HepG2 (cell line): ENCODE measurements around the gene KCNH6. TPM values are rescaled to one million over a fixed set of nuclear protein-coding genes. Genes with fewer than 3 reads are reported as not detected.

ENCODE experiments used
- ATAC-seq: fragments of 200-7000 bp; cut with Tn5 transposase; 3 replicates; pipeline ENCODE4 v1.9.1; 2020; ENCODE audit warnings: mild to moderate bottlenecking, moderate library complexity
- BruUV-seq: library from RNA; stranded (reverse); fragments of 400-500 nt; replicated peaks from 2 replicates; lab custom pipeline; 2021; lab: Mats Ljungman, UMichigan
- CTCF ChIA-PET: fragments of 300-600 bp; formaldehyde crosslinking; extraction: SDS; loops from one replicate; lab custom pipeline; 2021; ENCODE audit warnings: low total read pairs, inconsistent platforms, low intra/inter-chr PET ratio; lab: Yijun Ruan, JAX
- POLR2A ChIA-PET: fragments of 350-600 bp; sonication (Branson Sonifier 250); formaldehyde crosslinking; loops from one replicate; lab custom pipeline; 2020; ENCODE audit warnings: antibody characterized with exemption, inconsistent platforms; lab: Yijun Ruan, JAX
- DNase-seq: peaks from one replicate; pipeline ENCODE4 v3.0.0-alpha.2; 2015; ENCODE audit warnings: low spot score
- FAIRE-seq: peaks from 3 replicates; lab custom pipeline; 2011; peaks lifted over from hg19 to GRCh38; lab: Jason Lieb, UNC
- H2AFZ ChIP-seq: one replicate; pipeline ENCODE4 v1.6.1; 2011; ENCODE audit warnings: low read length, inconsistent platforms
- H3K27ac ChIP-seq: fragments of 300-600 bp; 3 replicates; pipeline ENCODE4 v1.8.0; 2011; ENCODE audit warnings: mixed run types, mild to moderate bottlenecking, mixed read lengths, low read length, inconsistent platforms; ENCODE audit not compliant: insufficient read depth; ENCODE audit errors: extremely low read length
- H3K27me3 ChIP-seq, 2 experiments: fragments of 200-600 bp in 1 of 2; 2 replicates in 1 of 2; 3 replicates in 1 of 2; pipeline versions ENCODE4 v1.6.0 to v1.8.0; 2011; ENCODE audit warnings: low read length in 2 of 2, mild to moderate bottlenecking in 2 of 2, moderate library complexity in 2 of 2, inconsistent platforms in 1 of 2; ENCODE audit not compliant: insufficient read depth in 2 of 2, control insufficient read depth in 1 of 2
- H3K36me3 ChIP-seq, 2 experiments: fragments of 200-600 bp in 1 of 2; replicated peaks in 1 of 2; 2 replicates in 1 of 2; 3 replicates in 1 of 2; pipeline versions ENCODE4 v1.5.1 to v1.8.0; 2011; ENCODE audit warnings: low read length in 2 of 2, inconsistent platforms in 1 of 2; ENCODE audit not compliant: insufficient read depth in 2 of 2, control insufficient read depth in 1 of 2
- H3K4me1 ChIP-seq: 2 replicates; pipeline ENCODE4 v1.5.1; 2012; ENCODE audit warnings: low read length, inconsistent platforms; ENCODE audit not compliant: insufficient read depth
- H3K4me2 ChIP-seq: 2 replicates; pipeline ENCODE4 v1.6.0; 2011; ENCODE audit warnings: low read depth, low read length, inconsistent platforms
- H3K4me3 ChIP-seq, 3 experiments: fragments of 200-600 bp in 1 of 3; sonication (generic), shearing (Covaris generic) in 1 of 3; replicated peaks in 1 of 3; 2 replicates each; pipeline ENCODE4 v1.5.1; 2011 to 2016; ENCODE audit warnings: low read length in 3 of 3, inconsistent platforms in 2 of 3, low read depth in 2 of 3, mild to moderate bottlenecking in 2 of 3, control low read depth in 1 of 3, mixed read lengths in 1 of 3; ENCODE audit not compliant: insufficient read depth in 1 of 3
- H3K79me2 ChIP-seq: one replicate; pipeline ENCODE4 v1.6.1; 2011; ENCODE audit warnings: low read length, inconsistent platforms; ENCODE audit not compliant: insufficient read depth
- H3K9ac ChIP-seq: 2 replicates; pipeline ENCODE4 v1.6.0; 2011; ENCODE audit warnings: mild to moderate bottlenecking, low read depth, low read length, inconsistent platforms; ENCODE audit not compliant: insufficient read depth
- H3K9me3 ChIP-seq: 2 replicates; pipeline ENCODE4 v1.5.1; 2012; ENCODE audit warnings: mild to moderate bottlenecking, low read length
- H4K20me1 ChIP-seq: 2 replicates; pipeline ENCODE4 v1.6.0; 2011; ENCODE audit warnings: inconsistent platforms, mild to moderate bottlenecking, low read length, moderate library complexity; ENCODE audit not compliant: insufficient read depth
- CBFB ChIP-seq: sonication (generic); formaldehyde crosslinking; IDR thresholded peaks from 2 replicates; pipeline ENCODE4 v1.4.0; 2020; ENCODE audit warnings: missing genetic modification reagents
- E2F2 ChIP-seq: sonication (generic); formaldehyde crosslinking; IDR thresholded peaks from 2 replicates; pipeline ENCODE4 v1.4.0; 2020; ENCODE audit warnings: missing genetic modification reagents, borderline replicate concordance
- FOSL2 ChIP-seq: sonication (generic); formaldehyde crosslinking; IDR thresholded peaks from 2 replicates; pipeline ENCODE4 v1.4.0; 2020; ENCODE audit warnings: missing genetic modification reagents
- FOXK1 ChIP-seq: sonication (generic); formaldehyde crosslinking; IDR thresholded peaks from 2 replicates; pipeline ENCODE4 v1.4.0; 2020; ENCODE audit warnings: low read depth, missing genetic modification reagents, borderline replicate concordance
- FOXO1 ChIP-seq: sonication (generic); formaldehyde crosslinking; IDR thresholded peaks from 2 replicates; pipeline ENCODE4 v1.4.0; 2020; ENCODE audit warnings: missing genetic modification reagents
- GATAD2A ChIP-seq: IDR thresholded peaks from 2 replicates; pipeline ENCODE4 v1.6.1; 2016
- HDAC6 ChIP-seq: fragments of 200-600 bp; sonication (generic); IDR thresholded peaks from 2 replicates; pipeline ENCODE4 v1.7.0; 2017; ENCODE audit warnings: mild to moderate bottlenecking, antibody characterized with exemption, low read length, low read depth
- HNF4A ChIP-seq: sonication (generic); formaldehyde crosslinking; IDR thresholded peaks from 2 replicates; pipeline ENCODE4 v1.4.0; 2020; ENCODE audit warnings: missing genetic modification reagents
- HOXA7 ChIP-seq: sonication (generic); formaldehyde crosslinking; IDR thresholded peaks from 2 replicates; pipeline ENCODE4 v1.8.1; 2022; ENCODE audit warnings: mild to moderate bottlenecking, missing genetic modification reagents, moderate library complexity
- IKZF4 ChIP-seq: sonication (generic); formaldehyde crosslinking; IDR thresholded peaks from 2 replicates; pipeline ENCODE4 v1.5.1; 2020; ENCODE audit warnings: borderline replicate concordance, mild to moderate bottlenecking, low read depth, missing genetic modification reagents; ENCODE audit errors: not compliant biosample characterization
- JDP2 ChIP-seq: sonication (generic); formaldehyde crosslinking; IDR thresholded peaks from 2 replicates; pipeline ENCODE4 v1.8.1; 2022; ENCODE audit warnings: missing genetic modification reagents, borderline replicate concordance
- JUNB ChIP-seq: sonication (generic); formaldehyde crosslinking; IDR thresholded peaks from 2 replicates; pipeline ENCODE4 v1.8.0; 2022; ENCODE audit warnings: missing genetic modification reagents, mild to moderate bottlenecking, borderline replicate concordance
- KDM5A ChIP-seq: fragments of 200-600 bp; sonication (generic); IDR thresholded peaks from 2 replicates; pipeline ENCODE4 v1.7.0; 2018; ENCODE audit warnings: antibody characterized with exemption, mild to moderate bottlenecking, low read length, borderline replicate concordance
- MXD4 ChIP-seq: IDR thresholded peaks from 2 replicates; pipeline ENCODE4 v1.6.1; 2016; ENCODE audit warnings: mild to moderate bottlenecking, missing biosample characterization, missing genetic modification reagents
- MZF1 ChIP-seq: sonication (generic); formaldehyde crosslinking; IDR thresholded peaks from 2 replicates; pipeline ENCODE4 v1.8.1; 2023; ENCODE audit warnings: mild to moderate bottlenecking, missing genetic modification reagents, borderline replicate concordance
- REL ChIP-seq: sonication (generic); formaldehyde crosslinking; conservative IDR thresholded peaks from 2 replicates; pipeline ENCODE4 v1.8.0; 2022; ENCODE audit warnings: mild to moderate bottlenecking, missing genetic modification reagents, moderate library complexity
- ZBTB21 ChIP-seq: sonication (generic); formaldehyde crosslinking; IDR thresholded peaks from 2 replicates; pipeline ENCODE4 v1.4.0; 2020; ENCODE audit warnings: missing genetic modification reagents
- ZBTB49 ChIP-seq: sonication (generic); formaldehyde crosslinking; IDR thresholded peaks from 2 replicates; pipeline ENCODE4 v1.4.0; 2020; ENCODE audit warnings: missing genetic modification reagents, borderline replicate concordance
- ZFP36 ChIP-seq: fragments of 150-350 bp; IDR thresholded peaks from 2 replicates; pipeline ENCODE4 v1.6.1; 2018; ENCODE audit warnings: borderline replicate concordance, low read length, low read depth; ENCODE audit not compliant: partially characterized antibody
- ZNF136 ChIP-seq: sonication (generic); formaldehyde crosslinking; IDR thresholded peaks from 2 replicates; pipeline ENCODE4 v1.8.1; 2022; ENCODE audit warnings: low read depth, mild to moderate bottlenecking, moderate library complexity, missing genetic modification reagents
- ZNF224 ChIP-seq: sonication (generic); formaldehyde crosslinking; IDR thresholded peaks from 2 replicates; pipeline ENCODE4 v1.5.0; 2020; ENCODE audit warnings: mild to moderate bottlenecking, missing genetic modification reagents
- ZNF589 ChIP-seq: sonication (generic); formaldehyde crosslinking; conservative IDR thresholded peaks from 2 replicates; pipeline ENCODE4 v1.8.0; 2022; ENCODE audit warnings: mild to moderate bottlenecking, moderate library complexity, missing genetic modification reagents
- ZNF713 ChIP-seq: sonication (generic); formaldehyde crosslinking; IDR thresholded peaks from 2 replicates; pipeline ENCODE4 v1.4.0; 2020; ENCODE audit warnings: mild to moderate bottlenecking, missing genetic modification reagents
- ZNF766 ChIP-seq: sonication (generic); formaldehyde crosslinking; IDR thresholded peaks from 2 replicates; pipeline ENCODE4 v1.5.0; 2020; ENCODE audit warnings: missing genetic modification reagents, borderline replicate concordance
- WGBS: methylation state at CpG from one replicate; pipeline ENCODE4 v1.1.6; 2017; ENCODE audit warnings: low lambda C conversion rate; 5-methylcytosine and 5-hydroxymethylcytosine counted together
- in situ Hi-C: cut with HindIII; loops from 2 replicates; pipeline ENCODE4 v1.10.0; 2017; ENCODE audit warnings: low pct_unique_long_range_greater_than_20kb; ENCODE audit not compliant: extremely low pct_ligation_motif_present
- intact Hi-C: fragments of 100-400 bp; cut with micrococcal nuclease; formaldehyde crosslinking; loops from one replicate; pipeline ENCODE4 v1.10.0; 2022; ENCODE audit not compliant: unreplicated experiment
- polyA plus RNA-seq, 8 experiments: library from polyadenylated mRNA; depleted of rRNA in 3 of 8; stranded (reverse) in 7 of 8; unstranded in 1 of 8; fragments of >200 nt; fragmentation: Illumina TruSeq in 4 of 8; extraction: Trizol in 4 of 8; gene quantifications; 2 replicates each; pipeline versions ENCODE4 v1.2.1 to v1.2.3, GENCODE V29; 2011 to 2016; ENCODE audit warnings: low read depth in 4 of 8, missing spikeins in 1 of 8, mixed read lengths in 1 of 8; ENCODE audit not compliant: insufficient read depth in 1 of 8
- total RNA-seq, 5 experiments: library from RNA; depleted of rRNA; stranded (reverse); fragments of >200 nt; fragmentation: Illumina TruSeq; extraction: Trizol; gene quantifications; 2 replicates each; pipeline ENCODE4 v1.2.3, GENCODE V29; 2016; ENCODE audit warnings: low read depth in 1 of 5

The KCNH6 gene
- total and polyA plus RNA-seq, 2 of the 13 experiments (the other 11 are each of a cell fraction or from before 2014, with no cell fraction given), result 0.05 to 0.18 TPM

- intact Hi-C loops, result loop anchor here (2.0 to 10.0 kb wide), 5 partner anchors 28 to 154 kb away; partner anchors contain the start of genes DCAF7, KCNH6 and MAP3K3
- Histone ChIP-seq H3K79me2 (peaks cover 24% of the 10 kb centered on the region), H4K20me1 (peaks cover 12% of the 10 kb centered on the region), H3K9me3 (no peaks in the 10 kb centered on the region), H3K4me2 (peak overlapping the region; percentile 68), H3K27ac (peak overlapping the region; percentile 83), H3K27me3 (no peaks in the 10 kb centered on the region), H3K4me1 (peaks cover 46% of the 10 kb centered on the region), H3K36me3 (peaks cover 20 to 37% of the 10 kb centered on the region in 2 experiments), H2AFZ (no peak overlapping the region), H3K9ac (peak overlapping the region; percentile 45), H3K4me3 (peak overlapping the region; percentile 3 to 33 (median 8); a peak in 3 of 6 replicates)
- no TSS peak for BruUV-seq
- ATAC-seq, result peak; percentile 20
- ChIA-PET CTCF (no interaction called here), POLR2A (interaction anchor here (0.8 to 3.2 kb wide), 10 partner anchors 15 to 151 kb away, joined by 3 to 28 read pairs (median 4); partner anchors contain the start of genes DCAF7, MAP3K3 and TACO1)
- in situ Hi-C loops, result no loop called here
- DNase-seq, result no peak
- 12% methylated on average over 5 of the region's 5 CpGs for WGBS
- no peak for FAIRE-seq
- TF ChIP-seq REL (0 out of 2 replicates have a peak, but pooled peaks have one; percentile 5), KDM5A (no peak; the same call in 1 of the 2 replicates), CBFB (no peak), HDAC6 (no peak), ZFP36 (no peak), ZNF713 (CRISPR knock-in tag) (no peak), HOXA7 (CRISPR knock-in tag) (no peak), FOXO1 (no peak), ZBTB49 (CRISPR knock-in tag) (no peak), JDP2 (CRISPR knock-in tag) (no peak), ZNF224 (CRISPR knock-in tag) (0 out of 2 replicates have a peak, but pooled peaks have one; percentile 62), FOXK1 (CRISPR knock-in tag) (no peak), MZF1 (CRISPR knock-in tag) (no peak), ZNF589 (CRISPR knock-in tag) (no peak), ZNF766 (CRISPR knock-in tag) (no peak), ZNF136 (CRISPR knock-in tag) (no peak), FOSL2 (no peak), MXD4 (peak; percentile 3; the same call in 1 of the 2 replicates), E2F2 (CRISPR knock-in tag) (no peak), GATAD2A (no peak), JUNB (no peak), HNF4A (CRISPR knock-in tag) (no peak), ZBTB21 (CRISPR knock-in tag) (no peak), IKZF4 (CRISPR knock-in tag) (peak; percentile 4)
Observed at GRCh38 chr17:63578769-63579111, 55.6 kb downstream of the KCNH6 start.
